ENCODE measurements around the gene MGAT5.
A peak's percentile ranks its signal among the peaks of the same experiment; 100 is the strongest.

The MGAT5 gene

DNA sequence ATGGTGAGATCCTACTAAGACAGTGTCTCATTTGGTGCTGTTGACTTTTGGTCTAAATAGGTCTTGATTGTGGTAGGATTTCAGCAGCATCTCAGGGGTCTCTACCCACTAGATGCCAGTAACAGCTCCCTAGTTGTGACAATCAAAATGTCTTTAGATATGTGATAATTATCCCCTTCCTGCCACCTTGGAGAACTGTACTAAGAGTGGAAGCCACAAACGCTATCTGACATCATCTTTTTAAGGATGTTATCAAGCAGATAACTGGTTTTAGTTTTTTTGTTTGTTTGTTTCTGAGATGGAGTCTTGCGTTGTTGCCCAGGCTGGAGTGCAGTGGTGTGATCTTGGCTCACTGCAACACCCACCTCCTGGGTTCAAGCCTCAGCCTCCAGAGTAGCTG lies 3.1 kb downstream of the MGAT5 start:
- ATAC-seq: no peak
- DNase-seq: no peak

DNA sequence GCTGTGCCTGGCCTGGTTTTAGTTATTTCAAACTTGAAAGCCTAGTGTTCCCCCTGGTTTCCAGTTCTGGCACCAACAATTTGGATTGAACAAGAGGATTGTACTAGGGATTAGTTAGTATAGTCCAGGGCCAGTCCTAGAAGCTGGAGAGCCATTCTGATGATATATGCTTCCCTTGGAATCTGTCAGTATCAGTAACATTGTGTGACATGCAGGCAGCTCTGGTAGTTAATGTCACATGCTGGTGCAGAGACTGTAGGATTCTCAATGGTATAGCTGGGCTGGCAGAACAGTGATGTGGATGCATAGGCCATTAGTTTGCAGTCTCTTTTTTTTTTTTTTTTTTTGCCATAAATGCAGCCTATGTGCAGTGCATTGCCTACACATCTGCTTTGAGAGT lies 3.6 kb downstream of the MGAT5 start:
- DNase-seq (no peak), ATAC-seq (no peak)

DNA sequence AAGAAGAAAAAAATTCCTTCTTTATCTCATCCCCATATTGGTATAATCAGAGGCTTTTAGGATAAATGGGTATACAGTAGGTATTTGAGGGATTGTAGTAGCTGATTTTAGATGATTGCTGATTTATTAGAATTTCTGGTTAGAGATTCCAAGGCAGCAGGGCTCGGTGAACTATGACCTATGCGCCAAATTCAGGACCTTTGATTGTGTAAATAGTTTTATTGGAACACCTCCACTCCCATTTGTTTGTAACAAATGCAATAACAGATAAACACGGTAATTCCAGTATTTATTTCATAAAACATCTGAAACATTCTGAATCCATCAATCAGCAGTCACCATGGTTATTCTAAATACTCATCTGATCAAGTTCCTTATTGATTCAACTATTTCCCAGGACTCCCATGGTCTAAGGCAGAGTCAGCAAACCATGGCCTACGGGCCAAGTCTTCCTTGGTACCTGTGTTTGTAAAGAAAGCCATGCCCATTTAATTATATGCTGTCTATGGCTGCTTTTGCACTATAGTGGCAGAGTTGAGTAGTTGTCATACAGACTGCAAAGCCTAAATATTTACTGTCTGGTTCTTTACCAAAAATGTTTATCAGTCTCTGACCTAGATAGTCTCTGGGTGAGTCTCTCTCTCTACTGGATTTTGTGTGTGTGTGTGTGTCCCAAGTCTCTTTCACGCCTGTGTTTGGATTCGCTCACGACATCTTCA lies 4.3 kb downstream of the MGAT5 start:
- no peak for DNase-seq
- ATAC-seq: no peak

DNA sequence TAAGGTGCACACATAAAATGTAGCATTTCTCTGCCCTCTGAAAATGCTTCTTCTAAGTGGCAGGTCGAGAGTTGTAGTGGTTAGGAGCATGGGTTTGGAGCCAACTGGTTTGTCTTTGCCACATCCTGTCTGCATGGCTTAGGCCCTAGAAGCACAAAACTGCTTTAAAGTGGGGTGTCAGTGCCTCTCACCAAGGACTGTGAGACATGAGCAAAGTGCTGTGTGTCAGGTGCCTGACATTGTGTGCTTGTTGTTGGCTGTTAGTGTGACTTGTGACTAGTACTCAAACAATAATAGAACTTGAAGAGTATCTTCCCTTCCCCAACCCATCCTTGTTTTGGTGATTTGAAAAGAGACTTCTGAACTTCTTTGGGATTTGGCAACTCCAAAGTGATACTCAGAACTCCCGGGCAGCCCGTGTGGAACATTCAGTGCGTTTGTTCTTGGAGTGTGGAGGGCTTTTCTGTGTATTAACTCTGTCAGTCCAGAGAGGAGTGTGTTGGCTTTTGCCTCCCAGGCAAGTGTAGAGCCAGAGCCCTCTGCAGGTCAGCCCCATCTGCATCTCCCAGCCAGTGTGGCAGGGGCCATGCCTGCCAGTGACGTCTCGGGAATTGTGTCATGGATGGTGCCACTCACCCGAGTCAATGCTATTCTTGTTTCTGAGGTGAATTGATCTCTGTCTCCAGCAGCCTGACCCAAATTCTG lies 5.0 kb downstream of the MGAT5 start:
- DNase-seq: peak; percentile 41

DNA sequence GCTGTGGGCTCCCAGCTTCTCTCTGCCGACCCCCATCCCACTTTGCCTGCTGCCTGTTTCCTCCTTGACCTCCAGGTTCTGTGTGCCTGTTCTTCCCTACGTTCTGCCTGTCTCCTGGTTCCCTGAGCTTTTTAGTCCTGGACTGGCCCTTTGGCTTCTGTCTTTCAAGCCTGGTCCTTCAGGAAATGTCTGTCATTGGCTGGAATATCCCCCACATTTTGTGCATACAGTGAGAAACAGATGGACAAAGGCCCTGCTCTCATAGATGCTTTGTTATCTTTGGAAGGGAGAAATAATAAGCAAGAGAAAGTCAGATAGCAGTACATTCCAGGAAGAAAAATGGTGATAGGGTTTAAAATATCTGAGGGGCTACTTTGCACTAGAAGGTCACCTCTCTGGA lies 5.7 kb downstream of the MGAT5 start:
- no peak for ATAC-seq
- DNase-seq: no peak

More for the DNA sequence above, 5.0 kb downstream of the MGAT5 start:
- peak; percentile 81 for ATAC-seq

DNA sequence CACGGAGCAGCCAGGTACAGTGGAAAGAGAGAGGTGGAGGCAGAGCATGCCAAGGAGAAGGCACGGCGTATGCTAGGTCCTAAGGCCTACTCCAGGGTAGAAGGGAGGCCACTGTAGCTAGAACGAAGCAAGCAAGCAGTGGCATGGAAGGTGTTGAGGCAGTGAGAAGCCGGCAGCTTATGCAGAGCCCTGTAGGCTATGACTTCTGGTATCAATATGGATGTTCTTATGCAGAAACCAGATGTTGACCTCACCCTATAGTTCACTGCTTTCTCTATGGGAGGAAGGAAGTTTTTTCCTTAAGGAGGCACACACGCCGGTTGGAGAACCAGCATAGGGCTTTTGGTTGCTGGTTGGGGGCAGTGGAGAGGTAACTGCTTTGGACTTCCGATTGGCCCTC lies 6.1 kb downstream of the MGAT5 start:
- ATAC-seq: no peak
- no peak for DNase-seq

DNA sequence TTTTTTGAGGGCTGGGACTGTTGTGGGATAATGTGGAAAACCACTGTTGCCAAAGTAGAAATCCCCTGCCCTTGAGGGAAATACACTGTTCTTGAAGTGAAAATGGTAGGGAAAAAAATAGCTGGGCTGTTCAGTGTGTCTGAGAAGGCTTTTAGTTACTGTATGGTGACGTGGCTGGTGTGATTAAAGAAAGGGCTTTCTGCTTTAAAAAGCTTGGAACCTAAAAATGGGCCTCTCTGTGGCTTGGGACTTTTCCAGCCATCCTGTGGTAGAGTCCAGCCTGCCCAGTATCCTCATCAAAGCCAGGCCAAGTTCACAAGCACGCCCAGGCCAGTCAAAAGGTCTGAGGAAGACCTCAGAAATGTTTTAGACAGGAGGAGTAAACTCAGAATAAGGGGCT lies 6.8 kb downstream of the MGAT5 start:
- DNase-seq (no peak), ATAC-seq (no peak)

DNA sequence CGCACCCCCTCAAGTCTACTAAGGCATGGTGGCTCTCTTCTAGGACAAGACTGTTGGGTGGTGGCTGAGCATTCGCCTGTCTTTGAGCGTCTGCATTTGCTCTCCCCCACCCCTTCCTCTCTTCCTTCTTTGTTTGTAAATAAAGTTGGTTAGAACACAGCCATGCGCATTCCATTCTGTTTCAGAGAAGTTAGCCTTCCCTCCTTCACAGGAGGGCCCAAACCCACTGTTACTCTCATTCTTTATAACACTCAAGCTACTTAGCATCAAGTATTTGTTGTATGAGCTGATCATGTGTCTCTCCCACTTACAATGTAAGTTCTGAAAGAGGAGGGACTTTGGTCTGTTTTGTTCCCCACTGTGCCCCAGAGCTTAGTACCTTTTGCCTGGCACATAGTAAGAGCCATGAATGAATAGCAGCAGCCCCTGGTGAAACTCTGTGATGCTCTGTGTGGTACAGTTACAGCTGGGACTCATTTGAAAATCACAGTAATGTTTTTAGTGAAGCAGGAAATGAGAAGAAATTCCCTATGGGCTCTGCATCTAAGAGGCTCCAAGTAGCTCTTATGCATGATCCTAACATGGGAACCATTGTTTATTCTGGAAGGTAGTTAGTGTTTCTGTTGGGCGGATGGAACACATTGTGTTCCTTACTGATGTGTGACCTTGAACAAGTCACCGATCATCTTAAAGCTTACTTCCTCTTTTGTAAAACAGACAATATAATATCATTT lies 7.7 kb downstream of the MGAT5 start:
- ATAC-seq (no peak), DNase-seq (no peak)

DNA sequence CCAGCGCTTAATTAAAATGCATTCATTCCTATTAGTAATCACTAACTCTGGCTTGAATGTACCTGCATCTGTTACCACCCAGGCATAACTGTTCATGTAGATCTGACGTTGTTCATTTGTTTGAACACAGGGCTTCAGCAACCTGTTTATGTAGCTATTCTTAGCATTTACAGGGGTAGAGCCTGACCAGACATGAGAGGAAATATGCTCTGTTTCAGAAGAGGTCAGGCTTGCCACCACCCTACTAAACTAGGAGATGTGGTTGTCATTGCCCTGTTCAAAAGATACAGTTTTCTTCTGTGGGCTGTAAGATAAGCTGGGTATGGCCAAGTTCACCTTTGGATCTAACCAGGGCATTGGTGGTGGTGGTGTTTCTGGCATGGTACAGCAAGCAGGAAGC lies 8.8 kb downstream of the MGAT5 start:
- ATAC-seq: no peak

DNA sequence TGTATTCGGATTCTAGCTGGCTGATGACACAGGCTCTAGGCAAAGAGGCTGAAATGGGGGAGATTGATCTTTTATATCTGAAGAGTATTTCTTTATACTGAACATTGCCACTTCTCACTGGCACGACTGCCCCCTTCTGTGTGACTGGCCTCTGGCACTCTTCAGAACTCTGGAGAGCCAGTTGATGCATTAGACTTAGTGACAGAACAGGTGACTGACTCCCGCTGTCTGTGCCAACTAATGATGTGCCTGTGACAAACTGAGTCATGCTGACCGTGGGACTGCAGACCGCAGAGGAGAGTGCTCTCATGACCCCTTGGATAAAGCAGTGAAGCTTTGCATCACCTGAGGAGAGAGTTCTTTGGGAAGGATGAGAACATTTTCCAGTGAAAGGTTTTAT lies 14.4 kb downstream of the MGAT5 start:
- DNase-seq: no peak
- ATAC-seq: no peak

More for the DNA sequence above, 8.8 kb downstream of the MGAT5 start:
- DNase-seq: no peak

DNA sequence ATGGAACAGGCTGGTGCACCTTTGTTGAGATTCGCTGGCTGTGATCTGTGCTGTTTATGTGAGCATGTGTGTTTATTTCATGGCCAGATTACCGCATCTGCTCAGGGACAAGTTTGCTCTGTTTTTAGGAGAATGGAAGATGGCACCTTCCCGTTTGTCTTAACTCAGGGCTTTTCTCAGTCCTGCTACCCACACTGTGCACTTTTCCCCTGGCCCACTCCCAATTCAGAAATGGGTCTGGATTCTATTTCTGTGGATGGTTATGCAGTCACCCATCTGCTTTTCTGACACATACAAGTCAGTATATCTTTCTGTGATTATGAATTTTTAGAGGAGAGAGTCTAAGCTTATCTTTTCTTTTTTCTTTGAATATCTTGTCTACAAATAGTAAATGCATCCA lies 15.4 kb downstream of the MGAT5 start:
- ATAC-seq: no peak
- no peak for DNase-seq

DNA sequence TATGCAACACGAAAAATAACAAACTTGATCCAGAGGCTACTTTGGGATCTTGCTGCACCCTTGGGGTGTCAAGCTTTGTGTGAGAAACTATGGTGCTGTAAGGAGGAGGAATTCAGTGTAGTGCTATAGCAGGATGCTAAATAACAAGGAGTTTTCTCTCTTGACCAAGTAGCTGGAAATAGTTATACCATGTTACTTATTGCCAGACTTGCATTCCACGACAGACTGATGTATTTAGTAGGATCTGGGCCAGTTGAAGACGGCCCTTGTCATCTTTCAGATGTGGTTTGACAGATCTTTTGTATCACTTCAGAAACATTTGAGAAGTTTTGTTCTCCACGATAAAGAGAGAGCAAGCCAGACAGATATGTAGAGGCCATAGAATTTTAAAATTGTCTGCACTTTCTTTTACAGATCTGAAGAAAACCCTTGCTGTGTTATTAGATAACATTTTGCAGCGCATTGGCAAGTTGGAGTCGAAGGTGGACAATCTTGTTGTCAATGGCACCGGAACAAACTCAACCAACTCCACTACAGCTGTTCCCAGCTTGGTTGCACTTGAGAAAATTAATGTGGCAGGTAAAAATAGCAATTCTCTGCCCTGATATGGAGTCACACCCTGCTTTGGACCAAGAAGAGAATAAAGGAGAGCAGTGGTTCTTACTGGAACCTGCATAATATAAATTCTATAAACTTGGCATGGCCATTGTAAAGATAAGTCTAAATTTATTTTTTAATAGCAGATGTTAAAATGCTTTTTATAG lies 16.3 kb downstream of the MGAT5 start:
- ATAC-seq: no peak
- DNase-seq: no peak

DNA sequence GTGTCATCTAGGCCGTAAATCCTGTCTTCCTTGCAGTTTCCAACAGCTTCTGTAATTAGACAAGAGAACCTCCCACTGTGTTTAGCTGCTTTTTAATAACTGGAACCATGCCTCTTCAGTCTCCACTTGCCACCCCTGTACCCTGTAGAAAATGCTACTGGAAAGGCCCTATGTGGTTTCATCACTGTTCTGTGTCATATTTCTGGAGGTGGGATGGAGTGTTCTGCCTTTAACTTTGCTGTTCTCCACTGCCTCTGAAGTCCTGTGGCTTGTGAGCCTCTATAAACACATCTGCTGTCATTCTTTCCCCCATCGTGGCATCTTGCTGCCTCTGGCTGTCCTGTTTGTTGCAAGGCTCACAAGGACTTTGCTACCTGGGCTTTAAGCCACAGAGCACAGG lies 17.9 kb downstream of the MGAT5 start:
- ATAC-seq: peak; percentile 90
- no peak for DNase-seq

DNA sequence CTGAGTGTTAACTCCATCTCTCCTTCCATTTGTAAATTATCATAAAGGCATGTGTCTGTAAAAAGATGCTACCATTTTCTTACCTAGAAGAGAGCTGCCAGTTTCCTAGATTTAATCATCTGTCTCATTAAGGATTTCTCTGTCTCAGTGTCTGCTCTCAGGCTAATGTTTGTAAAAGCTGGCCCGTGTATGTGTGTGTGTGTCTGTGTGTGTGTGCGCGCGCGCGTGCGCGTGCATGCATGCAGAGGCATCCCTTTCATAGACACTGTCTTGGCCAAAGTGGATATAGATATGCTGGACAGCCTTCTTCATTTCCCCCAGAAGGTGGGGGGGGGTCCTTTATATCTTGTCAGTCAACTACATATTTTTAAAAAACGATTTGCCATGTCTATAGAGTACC lies 18.9 kb downstream of the MGAT5 start:
- DNase-seq: no peak

DNA sequence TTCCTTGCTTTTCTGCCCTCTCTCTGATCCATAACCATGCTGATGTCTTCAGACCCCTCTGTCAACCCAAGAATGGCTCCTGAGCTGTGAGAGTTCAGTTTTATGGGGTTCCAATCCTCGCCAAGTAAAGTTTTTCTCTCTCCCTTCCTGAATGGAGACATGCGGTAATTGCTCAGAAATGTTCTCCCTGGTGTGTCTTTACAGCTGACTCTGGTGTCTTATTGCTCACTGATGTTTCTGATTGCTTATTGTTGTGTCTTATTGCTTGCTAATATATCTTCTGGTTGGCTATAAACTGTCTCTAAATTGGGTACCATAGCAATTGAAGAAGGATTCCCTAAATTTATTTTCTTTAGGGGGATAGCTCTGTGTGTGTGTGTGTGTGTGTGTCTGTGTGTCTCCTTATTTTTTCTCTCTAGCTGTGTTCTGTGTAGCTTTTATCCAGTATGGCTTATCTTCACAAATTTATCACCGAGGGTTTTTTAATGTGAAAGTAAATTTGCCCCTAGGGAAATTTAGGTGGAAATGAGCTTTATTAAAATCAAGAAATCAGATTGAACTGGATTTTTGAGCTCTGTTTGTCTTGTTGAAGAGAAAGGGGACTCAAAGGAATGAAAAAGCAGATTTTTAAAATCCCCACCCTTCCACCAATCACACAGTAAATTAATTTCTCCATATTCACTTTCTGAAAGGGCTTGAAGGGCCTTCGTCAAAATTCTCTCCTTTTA lies 19.5 kb downstream of the MGAT5 start:
- ATAC-seq: no peak
- no peak for DNase-seq

More for the DNA sequence above, 18.9 kb downstream of the MGAT5 start:
- no peak for ATAC-seq

DNA sequence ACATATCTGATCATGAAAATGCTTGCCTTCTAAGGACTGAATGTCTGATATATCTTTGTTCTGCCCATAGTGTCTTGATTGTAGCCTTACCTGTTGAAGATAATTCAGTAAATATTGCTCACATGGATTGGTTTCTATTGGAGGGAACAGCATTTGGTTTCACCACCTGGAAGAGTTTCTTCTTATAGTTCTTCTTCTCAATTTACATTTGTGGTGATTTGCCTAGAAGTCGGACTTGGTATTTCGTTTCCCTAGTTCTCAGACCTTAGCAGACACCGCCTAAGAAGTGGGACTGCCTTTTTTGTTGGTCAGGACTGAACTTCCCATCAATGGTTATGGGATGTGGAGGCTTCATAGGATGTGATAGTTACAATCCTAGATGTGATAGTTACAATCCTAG lies 20.2 kb downstream of the MGAT5 start:
- DNase-seq: no peak
- ATAC-seq: no peak

DNA sequence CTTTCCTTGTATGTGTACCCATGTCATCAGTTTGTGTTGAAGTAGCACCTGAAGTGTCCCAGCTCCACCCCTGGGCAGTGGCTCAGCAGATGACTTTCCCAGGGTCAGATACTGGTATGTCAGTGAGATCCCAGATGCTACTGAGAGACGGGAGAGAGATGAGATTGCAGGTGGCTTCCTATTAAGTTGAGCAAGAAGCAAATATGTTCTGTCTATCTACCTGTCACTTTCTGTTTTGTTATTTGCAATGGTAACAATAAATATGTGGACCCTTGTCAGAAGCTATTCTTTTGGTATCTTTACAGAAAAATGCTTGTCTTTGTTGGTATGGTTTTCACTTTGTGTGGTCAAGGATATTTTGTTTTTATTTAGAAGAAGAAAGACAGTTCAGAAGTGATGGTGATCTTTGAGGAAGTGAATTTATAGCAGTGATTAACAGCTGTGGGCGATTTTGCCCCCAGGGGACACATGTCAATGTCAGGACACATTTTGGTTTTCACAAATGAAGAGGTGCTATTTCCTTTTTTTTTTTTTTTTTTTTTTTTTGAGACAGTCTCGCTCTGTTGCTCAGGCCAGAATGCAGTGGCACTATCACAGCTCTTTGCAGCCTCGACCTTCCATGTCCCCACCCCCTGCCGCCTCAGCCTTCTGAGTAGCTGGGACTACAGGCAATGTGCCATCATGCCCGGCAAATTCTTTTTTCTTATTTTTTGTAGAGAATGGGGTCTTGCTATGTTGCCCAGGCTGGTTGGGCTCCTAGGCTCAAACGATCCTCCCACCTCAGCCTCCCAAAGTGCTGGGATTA lies 21.4 kb downstream of the MGAT5 start:
- DNase-seq (no peak), ATAC-seq (no peak)

DNA sequence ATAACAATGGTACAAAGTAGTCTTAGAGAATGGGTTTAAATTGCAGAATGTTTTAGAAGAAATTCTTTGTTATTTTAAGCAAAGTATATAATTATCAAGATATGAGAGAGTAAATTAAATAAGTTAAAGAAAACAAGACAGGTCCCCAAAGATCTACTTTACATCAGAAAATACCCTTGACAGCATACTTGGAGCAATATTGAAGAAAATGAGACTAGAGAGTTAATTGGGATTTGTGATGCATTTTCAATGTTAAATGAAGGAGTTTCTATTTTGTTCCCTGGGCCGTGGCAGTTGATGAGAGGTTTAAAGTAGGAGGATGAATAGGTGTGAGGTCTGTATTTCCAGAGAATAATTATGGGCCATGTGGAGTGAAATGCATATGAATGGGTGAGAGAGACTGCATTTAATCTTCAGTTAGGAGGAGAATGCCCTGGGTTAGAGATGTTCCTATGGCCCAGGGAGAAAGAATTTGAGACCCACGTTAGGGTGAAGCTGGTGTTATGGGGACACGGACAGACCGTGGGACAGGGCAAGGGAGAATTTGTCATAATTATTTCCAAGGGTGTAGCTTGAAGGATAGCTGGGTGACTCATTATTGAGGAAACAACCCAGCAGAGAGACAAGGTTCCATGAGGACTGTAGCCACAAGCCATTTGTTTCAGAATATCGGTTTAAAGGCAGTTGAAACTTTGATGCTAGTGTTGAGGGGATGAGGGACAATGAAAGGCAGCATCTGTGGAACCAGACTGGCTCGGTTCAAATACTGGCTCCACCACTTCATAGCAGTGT lies 22.7 kb downstream of the MGAT5 start:
- ATAC-seq (no peak), DNase-seq (no peak)

DNA sequence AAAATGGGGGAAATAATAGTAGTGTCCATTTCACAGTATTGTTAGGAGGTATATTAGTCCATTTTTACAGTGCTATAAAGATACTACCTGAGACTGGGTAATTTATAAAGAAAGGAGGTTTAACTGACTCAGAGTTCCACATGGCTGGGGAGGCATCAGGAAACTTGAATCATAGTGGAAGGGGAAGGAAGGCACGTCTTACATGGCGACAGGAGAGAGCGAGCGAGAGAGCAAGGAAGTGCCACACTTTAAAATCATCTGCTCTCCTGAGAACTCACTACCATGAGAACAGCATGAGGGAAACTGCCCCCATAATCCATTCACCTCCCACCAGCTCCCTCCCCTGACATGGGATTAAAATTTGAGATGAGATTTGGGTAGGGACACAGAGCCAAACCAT lies 23.4 kb downstream of the MGAT5 start:
- DNase-seq (no peak), ATAC-seq (no peak)

DNA sequence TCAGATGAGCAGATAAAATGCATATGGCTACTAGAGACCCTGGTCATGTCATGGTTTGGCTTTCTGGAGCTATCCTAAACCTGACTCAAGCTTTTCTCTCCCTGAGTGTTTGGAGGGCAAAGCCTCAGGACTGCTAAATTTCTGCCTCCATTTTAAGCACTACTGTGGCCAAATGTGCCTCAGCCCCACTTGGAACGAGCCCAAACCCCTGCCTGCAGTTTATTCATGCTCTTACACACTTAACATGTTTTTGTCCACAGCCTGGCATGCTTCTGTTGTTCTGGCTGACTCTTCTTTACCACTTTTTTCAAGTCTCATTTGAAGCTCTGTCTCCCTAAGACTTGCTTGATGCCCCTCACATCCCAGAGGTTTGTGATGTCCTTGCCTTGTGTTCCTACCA lies 24.7 kb downstream of the MGAT5 start:
- ATAC-seq: no peak
- no peak for DNase-seq
